H9 (cell line): ENCODE data around the gene OR13J1. TPM values are rescaled to one million over a fixed set of nuclear protein-coding genes. Genes with fewer than 3 reads are reported as not detected.

Source experiments
- DNase-seq: peaks from one replicate; pipeline ENCODE4 v3.0.0-alpha.2; 2017
- H2AFZ ChIP-seq: one replicate; pipeline ENCODE4 v1.6.1; 2013; ENCODE audit warnings: mild to moderate bottlenecking, low read length, control low read depth, moderate library complexity
- H2AK5ac ChIP-seq: 2 replicates; pipeline ENCODE4 v1.6.1; 2013; ENCODE audit warnings: low read length, control low read depth, mixed read lengths; ENCODE audit not compliant: insufficient read length
- H2BK120ac ChIP-seq: one replicate; pipeline ENCODE4 v1.6.1; 2013; ENCODE audit warnings: low read depth, mild to moderate bottlenecking, low read length, control low read depth, inconsistent platforms; ENCODE audit not compliant: poor library complexity, severe bottlenecking
- H2BK12ac ChIP-seq: 2 replicates; pipeline ENCODE4 v1.6.1; 2013; ENCODE audit warnings: low read length, control low read depth, mixed read lengths, low read depth; ENCODE audit not compliant: insufficient read length
- H2BK15ac ChIP-seq: 2 replicates; pipeline ENCODE4 v1.6.1; 2013; ENCODE audit warnings: low read depth, low read length, control low read depth
- H2BK20ac ChIP-seq: one replicate; pipeline ENCODE4 v1.6.1; 2013; ENCODE audit warnings: low read depth, mild to moderate bottlenecking, low read length, control low read depth, inconsistent platforms; ENCODE audit not compliant: poor library complexity, severe bottlenecking
- H2BK5ac ChIP-seq: 2 replicates; pipeline ENCODE4 v1.6.1; 2013; ENCODE audit warnings: low read length, control low read depth, mixed read lengths; ENCODE audit not compliant: insufficient read length
- H3K14ac ChIP-seq: 2 replicates; pipeline ENCODE4 v1.6.1; 2013; ENCODE audit warnings: low read length, control low read depth; ENCODE audit not compliant: insufficient read depth
- H3K18ac ChIP-seq: 2 replicates; pipeline ENCODE4 v1.6.1; 2013; ENCODE audit warnings: low read depth, mild to moderate bottlenecking, mixed read lengths, low read length, control low read depth; ENCODE audit not compliant: insufficient read length
- H3K23ac ChIP-seq: 2 replicates; pipeline ENCODE4 v1.6.1; 2013; ENCODE audit warnings: low read length, control low read depth, mixed read lengths, low read depth; ENCODE audit not compliant: insufficient read length
- H3K23me2 ChIP-seq: 2 replicates; pipeline ENCODE4 v1.6.1; 2013; ENCODE audit warnings: low read depth, mild to moderate bottlenecking, mixed read lengths, low read length, control low read depth; ENCODE audit not compliant: insufficient read length, poor library complexity, severe bottlenecking
- H3K27ac ChIP-seq: 2 replicates; pipeline ENCODE4 v1.5.1; 2013; ENCODE audit warnings: low read length, control low read depth, mixed read lengths, low read depth; ENCODE audit not compliant: insufficient read length
- H3K27me3 ChIP-seq: 2 replicates; pipeline ENCODE4 v1.6.1; 2013; ENCODE audit warnings: low read length, control low read depth, inconsistent platforms; ENCODE audit not compliant: insufficient read depth
- H3K4ac ChIP-seq: 2 replicates; pipeline ENCODE4 v1.6.1; 2013; ENCODE audit warnings: low read depth, mild to moderate bottlenecking, control low read depth, inconsistent platforms, low read length, moderate library complexity
- H3K4me1 ChIP-seq: 2 replicates; pipeline ENCODE4 v1.6.1; 2013; ENCODE audit warnings: low read length, control low read depth, inconsistent platforms; ENCODE audit not compliant: insufficient read depth
- H3K4me2 ChIP-seq: 2 replicates; pipeline ENCODE4 v1.6.1; 2013; ENCODE audit warnings: low read length, control low read depth, mixed read lengths; ENCODE audit not compliant: insufficient read length, insufficient read depth
- H3K56ac ChIP-seq: 2 replicates; pipeline ENCODE4 v1.6.1; 2013; ENCODE audit warnings: low read depth, mild to moderate bottlenecking, mixed read lengths, low read length, control low read depth; ENCODE audit not compliant: insufficient read length
- H3K79me1 ChIP-seq: 2 replicates; pipeline ENCODE4 v1.6.1; 2013; ENCODE audit warnings: low read depth, mild to moderate bottlenecking, moderate library complexity, low read length, control low read depth, inconsistent platforms; ENCODE audit not compliant: insufficient read depth, poor library complexity, severe bottlenecking
- H3K79me2 ChIP-seq: 2 replicates; pipeline ENCODE4 v1.6.1; 2013; ENCODE audit warnings: low read length, control low read depth, inconsistent platforms; ENCODE audit not compliant: insufficient read depth
- H3K9ac ChIP-seq: 2 replicates; pipeline ENCODE4 v1.6.1; 2013; ENCODE audit warnings: low read length, control low read depth, mixed read lengths; ENCODE audit not compliant: insufficient read length; ENCODE audit errors: extremely low read depth
- H3K9me3 ChIP-seq: one replicate; pipeline ENCODE4 v1.6.1; 2013; ENCODE audit warnings: low read depth, low read length, inconsistent platforms; ENCODE audit not compliant: control insufficient read depth
- H3T11ph ChIP-seq: one replicate; pipeline ENCODE4 v1.6.1; 2013; ENCODE audit warnings: mild to moderate bottlenecking, low read length, control low read depth, inconsistent platforms
- H4K20me1 ChIP-seq: one replicate; pipeline ENCODE4 v1.6.1; 2013; ENCODE audit not compliant: control insufficient read depth, insufficient read length, insufficient read depth
- H4K5ac ChIP-seq: 2 replicates; pipeline ENCODE4 v1.6.1; 2013; ENCODE audit warnings: low read depth, mild to moderate bottlenecking, mixed read lengths, low read length, control low read depth; ENCODE audit not compliant: insufficient read length
- H4K8ac ChIP-seq: replicated peaks from 2 replicates; pipeline ENCODE4 v1.6.1; 2013; ENCODE audit warnings: low read length, control low read depth, mixed read lengths, low read depth; ENCODE audit not compliant: insufficient read length
- H4K91ac ChIP-seq: 2 replicates; pipeline ENCODE4 v1.6.1; 2013; ENCODE audit warnings: low read depth, mild to moderate bottlenecking, moderate library complexity, mixed read lengths, low read length, control low read depth; ENCODE audit not compliant: insufficient read length
- H3K27ac Mint-ChIP-seq, 3 experiments: 2 replicates in 2 of 3; 3 replicates in 1 of 3; pipeline ENCODE4 v1.8.0; 2020 to 2021; ENCODE audit warnings: mixed read lengths in 3 of 3, mild to moderate bottlenecking in 1 of 3, moderate library complexity in 1 of 3
- H3K27me3 Mint-ChIP-seq: 2 replicates; pipeline ENCODE4 v1.8.0; 2021; ENCODE audit warnings: low read depth, mild to moderate bottlenecking, moderate library complexity, mixed read lengths
- H3K36me3 Mint-ChIP-seq, 3 experiments: 2 replicates in 2 of 3; 3 replicates in 1 of 3; pipeline ENCODE4 v1.8.0; 2020 to 2021; ENCODE audit warnings: low read depth in 3 of 3, mixed read lengths in 3 of 3; ENCODE audit not compliant: insufficient read depth in 1 of 3
- H3K4me1 Mint-ChIP-seq, 2 experiments: 2 replicates each; pipeline ENCODE4 v1.8.0; 2020; ENCODE audit warnings: mixed read lengths in 2 of 2
- H3K4me3 Mint-ChIP-seq, 2 experiments: 2 replicates in 1 of 2; 3 replicates in 1 of 2; pipeline ENCODE4 v1.8.0; 2020 to 2021; ENCODE audit warnings: mild to moderate bottlenecking in 2 of 2, mixed read lengths in 2 of 2, moderate library complexity in 1 of 2
- H3K9me3 Mint-ChIP-seq, 2 experiments: 2 replicates in 1 of 2; 3 replicates in 1 of 2; pipeline ENCODE4 v1.8.0; 2020; ENCODE audit warnings: mild to moderate bottlenecking in 2 of 2, mixed read lengths in 2 of 2, moderate library complexity in 1 of 2
- WGBS: extraction: QIAGEN DNeasy Blood & Tissue Kit; methylation state at CpG from one replicate; pipeline ENCODE4 v1.1.7; 2013; ENCODE audit warnings: missing lambda C conversion rate, low lambda C conversion rate, mixed read lengths; ENCODE audit not compliant: insufficient read length; ENCODE audit errors: extremely low coverage; 5-methylcytosine and 5-hydroxymethylcytosine counted together
- total RNA-seq: library from RNA; stranded (reverse); gene quantifications from 2 replicates; pipeline ENCODE4 v1.2.1, GENCODE V29; 2021
- TF ChIP-seq, protein P1 (sequence below): fragments of 200-600 bp; sonication (generic); conservative IDR thresholded peaks from 3 replicates; pipeline ENCODE4 v1.8.0; 2021; ENCODE audit warnings: antibody characterized with exemption, mild to moderate bottlenecking

OR13J1 gene
- total RNA-seq, 1 experiment from 2014 or later = not detected

DNA sequence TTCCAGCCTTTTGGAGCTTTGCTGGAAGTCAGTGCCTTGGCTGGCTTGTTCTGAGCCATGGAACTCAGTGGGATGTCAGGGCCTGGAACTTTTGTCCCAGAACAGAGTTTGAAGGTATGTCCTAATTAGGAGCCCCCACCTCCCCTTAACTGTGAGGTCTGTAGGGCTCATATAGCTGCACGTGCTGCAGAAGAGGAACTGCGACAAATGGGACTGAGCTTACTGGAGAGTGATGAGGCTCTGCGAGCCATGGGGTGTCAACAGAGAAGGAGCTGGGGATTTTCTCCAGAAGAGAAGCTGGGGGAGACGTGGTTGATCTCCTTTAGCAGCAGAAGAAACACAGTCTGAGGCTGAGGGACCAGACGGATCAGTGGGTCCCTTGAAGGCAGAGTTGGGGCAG is 30.3 kb downstream of the OR13J1 start:
- Histone ChIP-seq H2AFZ (no peak overlapping the region), H3K56ac (no peak overlapping the region), H3K9ac (no peak overlapping the region), H3K27ac (no peak overlapping the region), H2AK5ac (no peak overlapping the region), H4K5ac (no peak overlapping the region), H4K91ac (no peak overlapping the region), H2BK20ac (no peak overlapping the region), H4K8ac (no peak overlapping the region), H3K23me2 (no peaks in the 10 kb centered on the region), H3K14ac (no peak overlapping the region), H2BK12ac (no peak overlapping the region), H3K4me2 (no peak overlapping the region), H3T11ph (no peak overlapping the region), H3K18ac (no peak overlapping the region), H4K20me1 (no peaks in the 10 kb centered on the region), H3K79me2 (no peaks in the 10 kb centered on the region), H2BK120ac (no peak overlapping the region), H3K23ac (no peak overlapping the region), H3K4ac (no peak overlapping the region), H3K79me1 (no peaks in the 10 kb centered on the region), H2BK15ac (no peak overlapping the region), H2BK5ac (no peak overlapping the region), H3K9me3 (no peaks in the 10 kb centered on the region), H3K27me3 (no peaks in the 10 kb centered on the region), H3K4me1 (peaks cover 8% of the 10 kb centered on the region; the same call in 1 of the 2 replicates)
- Mint-ChIP-seq H3K9me3 (no peaks in the 10 kb centered on the region), H3K4me3 (no peak overlapping the region), H3K4me1 (peaks cover 16 to 27% of the 10 kb centered on the region in 2 experiments), H3K27me3 (peaks cover 20% of the 10 kb centered on the region), H3K27ac (no peak overlapping the region; a peak in 1 of 7 replicates), H3K36me3 (no peaks in the 10 kb centered on the region; a peak in 3 of 7 replicates)
- DNase-seq = no peak
- TF ChIP-seq, protein P1, sequence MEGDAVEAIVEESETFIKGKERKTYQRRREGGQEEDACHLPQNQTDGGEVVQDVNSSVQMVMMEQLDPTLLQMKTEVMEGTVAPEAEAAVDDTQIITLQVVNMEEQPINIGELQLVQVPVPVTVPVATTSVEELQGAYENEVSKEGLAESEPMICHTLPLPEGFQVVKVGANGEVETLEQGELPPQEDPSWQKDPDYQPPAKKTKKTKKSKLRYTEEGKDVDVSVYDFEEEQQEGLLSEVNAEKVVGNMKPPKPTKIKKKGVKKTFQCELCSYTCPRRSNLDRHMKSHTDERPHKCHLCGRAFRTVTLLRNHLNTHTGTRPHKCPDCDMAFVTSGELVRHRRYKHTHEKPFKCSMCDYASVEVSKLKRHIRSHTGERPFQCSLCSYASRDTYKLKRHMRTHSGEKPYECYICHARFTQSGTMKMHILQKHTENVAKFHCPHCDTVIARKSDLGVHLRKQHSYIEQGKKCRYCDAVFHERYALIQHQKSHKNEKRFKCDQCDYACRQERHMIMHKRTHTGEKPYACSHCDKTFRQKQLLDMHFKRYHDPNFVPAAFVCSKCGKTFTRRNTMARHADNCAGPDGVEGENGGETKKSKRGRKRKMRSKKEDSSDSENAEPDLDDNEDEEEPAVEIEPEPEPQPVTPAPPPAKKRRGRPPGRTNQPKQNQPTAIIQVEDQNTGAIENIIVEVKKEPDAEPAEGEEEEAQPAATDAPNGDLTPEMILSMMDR = no peak
- no CpG with 5 or more reads among the region's 5 CpGs for WGBS
